ENCODE results near the gene MICAL3. TPM values are rescaled to one million over a fixed set of nuclear protein-coding genes. Genes with fewer than 3 reads are reported as not detected.

Gene MICAL3
- total and polyA plus RNA-seq, 2 experiments from 2014 or later = 6.1 to 25.1 TPM

GRCh38 chr22:17780116-17780740, 244.1 kb downstream of the MICAL3 start:
- DNase-seq = no peak
- H3K9me3 ChIP-seq (ENCODE audit: low read depth) = no peaks in the 10 kb centered on the region
- no peak for TF ChIP-seq EZH2phosphoT487 (IDR thresholded peaks at IDR 0.05; ENCODE audit: insufficient read depth, low read depth)
- no peak for TF ChIP-seq EZH2 (IDR thresholded peaks at IDR 0.05; ENCODE audit: insufficient read depth, poor library complexity, severe bottlenecking)
- H3K36me3 ChIP-seq (ENCODE audit: low read depth) = no peaks in the 10 kb centered on the region
- in situ Hi-C loops (cut with MboI) = loop anchor here (10.0 kb wide), 1 partner anchor 65 kb away; no protein-coding TSS in a partner anchor
- 89 to 92% methylated on average over 17 to 19 of the region's 19 CpGs for WGBS, 2 experiments (ENCODE audit: low coverage in 1 of 2, low lambda C conversion rate in 2 of 2, missing lambda C conversion rate in 2 of 2)
- no peak overlapping the region for H3K27ac ChIP-seq
- no peaks in the 10 kb centered on the region for H3K27me3 ChIP-seq (replicated peaks; ENCODE audit: insufficient read depth)
- no peak overlapping the region for H2AFZ ChIP-seq
- H3K4me1 ChIP-seq (ENCODE audit: insufficient read depth) = peaks cover 9% of the 10 kb centered on the region
- no peaks in the 10 kb centered on the region for H4K20me1 ChIP-seq (ENCODE audit: insufficient read depth)
- no peaks in the 10 kb centered on the region for H3K79me2 ChIP-seq (ENCODE audit: insufficient read depth)
- H3K9ac ChIP-seq = no peak overlapping the region
- H3F3A ChIP-seq (ENCODE audit: insufficient read depth) = no peaks in the 10 kb centered on the region
- no peak overlapping the region for H3K4me3 ChIP-seq
- no peak overlapping the region for H3K4me2 ChIP-seq (ENCODE audit: unreplicated experiment)
- no peaks in the 10 kb centered on the region for H3K9me2 ChIP-seq (ENCODE audit: insufficient read depth)

DNA sequence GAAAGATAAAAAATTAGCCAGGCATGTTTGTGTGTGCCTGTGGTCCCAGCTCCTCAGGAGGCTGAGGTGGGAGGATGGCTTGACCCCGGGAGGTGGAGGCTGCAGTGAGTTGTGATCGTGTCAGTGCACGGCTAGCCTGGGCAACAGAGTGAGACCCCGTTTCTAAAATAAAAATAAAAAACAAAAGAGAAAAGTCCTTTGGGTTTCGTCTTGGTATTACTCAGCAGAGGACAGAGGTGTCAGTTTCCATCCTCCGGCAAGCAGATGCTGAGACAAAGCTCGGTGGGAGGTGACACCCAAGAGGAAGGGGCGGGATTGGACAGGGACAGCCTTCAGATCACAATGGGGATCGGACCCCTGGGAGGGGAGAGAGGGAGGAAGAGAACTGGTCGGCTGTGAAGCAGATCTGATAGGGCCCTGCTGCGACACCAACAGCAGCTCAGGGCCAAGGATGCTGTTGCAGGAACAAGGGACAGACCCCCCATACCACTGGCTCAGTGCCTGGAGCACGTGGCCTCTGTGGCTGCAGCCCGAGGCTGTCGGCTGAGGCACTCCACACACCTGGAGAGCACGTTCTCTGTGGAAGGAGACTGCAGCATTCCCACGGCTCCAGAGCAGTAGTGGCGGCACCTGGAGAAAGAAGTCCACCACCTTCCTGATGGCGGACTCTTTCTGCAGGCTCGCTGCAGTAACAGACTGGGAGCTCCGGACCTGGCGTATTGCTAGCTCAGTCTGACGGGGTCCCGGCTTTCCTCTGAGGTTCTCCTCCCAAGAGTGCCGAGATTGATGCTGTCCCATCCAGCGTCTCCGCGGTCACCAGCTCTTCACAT, 244.9 kb downstream of the MICAL3 start:
- Histone ChIP-seq H3K4me1 (ENCODE audit: insufficient read depth) (peaks cover 9% of the 10 kb centered on the region), H3K9me2 (ENCODE audit: insufficient read depth) (no peaks in the 10 kb centered on the region), H3K79me2 (ENCODE audit: insufficient read depth) (no peaks in the 10 kb centered on the region), H3K36me3 (ENCODE audit: low read depth) (no peaks in the 10 kb centered on the region), H3K27me3 (replicated peaks; ENCODE audit: insufficient read depth) (no peaks in the 10 kb centered on the region), H3K4me2 (ENCODE audit: unreplicated experiment) (no peak overlapping the region), H3K27ac (no peak overlapping the region), H2AFZ (no peak overlapping the region), H3K9ac (no peak overlapping the region), H3K9me3 (ENCODE audit: low read depth) (no peaks in the 10 kb centered on the region), H4K20me1 (ENCODE audit: insufficient read depth) (no peaks in the 10 kb centered on the region), H3K4me3 (no peak overlapping the region), H3F3A (ENCODE audit: insufficient read depth) (no peaks in the 10 kb centered on the region)
- WGBS, 2 experiments (ENCODE audit: low coverage in 1 of 2, low lambda C conversion rate in 2 of 2, missing lambda C conversion rate in 2 of 2) = 75 to 76% methylated on average over 27 of the region's 27 CpGs
- DNase-seq = no peak
- no peak for TF ChIP-seq EZH2phosphoT487 (IDR thresholded peaks at IDR 0.05; ENCODE audit: insufficient read depth, low read depth)
- in situ Hi-C loops (cut with MboI) = loop anchor here (10.0 kb wide), 1 partner anchor 65 kb away; no protein-coding TSS in a partner anchor

GRCh38 chr22:17778412-17778976, 245.9 kb downstream of the MICAL3 start:
- H3K4me3 ChIP-seq = no peak overlapping the region
- no peaks in the 10 kb centered on the region for H3K36me3 ChIP-seq (ENCODE audit: low read depth)
- no peak overlapping the region for H2AFZ ChIP-seq
- no peaks in the 10 kb centered on the region for H3K9me3 ChIP-seq (ENCODE audit: low read depth)
- peaks cover 3% of the 10 kb centered on the region for H3K79me2 ChIP-seq (ENCODE audit: insufficient read depth)
- H3K27me3 ChIP-seq (replicated peaks; ENCODE audit: insufficient read depth) = no peaks in the 10 kb centered on the region
- H3K27ac ChIP-seq = no peak overlapping the region
- no peak for DNase-seq
- no peak for TF ChIP-seq EZH2 (IDR thresholded peaks at IDR 0.05; ENCODE audit: insufficient read depth, poor library complexity, severe bottlenecking)
- TF ChIP-seq EZH2phosphoT487 (IDR thresholded peaks at IDR 0.05; ENCODE audit: insufficient read depth, low read depth) = no peak
- H3K9me2 ChIP-seq (ENCODE audit: insufficient read depth) = no peaks in the 10 kb centered on the region
- H3K9ac ChIP-seq = no peak overlapping the region
- no peaks in the 10 kb centered on the region for H4K20me1 ChIP-seq (ENCODE audit: insufficient read depth)
- no peaks in the 10 kb centered on the region for H3F3A ChIP-seq (ENCODE audit: insufficient read depth)
- in situ Hi-C loops (cut with MboI) = no loop called here
- 95 to 97% methylated on average over 23 of the region's 23 CpGs for WGBS, 2 experiments (ENCODE audit: low coverage in 1 of 2, low lambda C conversion rate in 2 of 2, missing lambda C conversion rate in 2 of 2)
- H3K4me2 ChIP-seq (ENCODE audit: unreplicated experiment) = no peak overlapping the region
- peaks cover 10% of the 10 kb centered on the region for H3K4me1 ChIP-seq (ENCODE audit: insufficient read depth)

GRCh38 chr22:17777717-17778044, 246.7 kb downstream of the MICAL3 start:
- WGBS, 2 experiments (ENCODE audit: low coverage in 1 of 2, low lambda C conversion rate in 2 of 2, missing lambda C conversion rate in 2 of 2) = 77 to 80% methylated on average over 6 of the region's 6 CpGs
- no peak overlapping the region for H3K27ac ChIP-seq
- H3K36me3 ChIP-seq (ENCODE audit: low read depth) = no peaks in the 10 kb centered on the region
- peaks cover 18% of the 10 kb centered on the region for H3K4me1 ChIP-seq (ENCODE audit: insufficient read depth)
- no peak for TF ChIP-seq EZH2phosphoT487 (IDR thresholded peaks at IDR 0.05; ENCODE audit: insufficient read depth, low read depth)
- TF ChIP-seq EZH2 (IDR thresholded peaks at IDR 0.05; ENCODE audit: insufficient read depth, poor library complexity, severe bottlenecking) = no peak
- no peak overlapping the region for H2AFZ ChIP-seq
- H3K79me2 ChIP-seq (ENCODE audit: insufficient read depth) = peaks cover 11% of the 10 kb centered on the region
- DNase-seq = no peak
- H4K20me1 ChIP-seq (ENCODE audit: insufficient read depth) = no peaks in the 10 kb centered on the region
- no peaks in the 10 kb centered on the region for H3K27me3 ChIP-seq (replicated peaks; ENCODE audit: insufficient read depth)
- H3K4me3 ChIP-seq = no peak overlapping the region
- H3K9me3 ChIP-seq (ENCODE audit: low read depth) = no peaks in the 10 kb centered on the region
- no peak overlapping the region for H3K9ac ChIP-seq
- in situ Hi-C loops (cut with MboI) = no loop called here
- H3K4me2 ChIP-seq (ENCODE audit: unreplicated experiment) = no peak overlapping the region
- no peaks in the 10 kb centered on the region for H3F3A ChIP-seq (ENCODE audit: insufficient read depth)
- H3K9me2 ChIP-seq (ENCODE audit: insufficient read depth) = no peaks in the 10 kb centered on the region

Measured in GM23248 (cell line).